HG03460 (cell line): Measurements from ENCODE around the gene MYO1C.
A peak's percentile ranks its signal among the peaks of the same experiment; 100 is the strongest.
"Not testable (repeated sequence)": the region's sequence is repeated elsewhere in the genome, so short reads cannot be mapped to it uniquely, and the experiment has no call there.

Experiments
- ATAC-seq: cut with Tn5 transposase; IDR thresholded peaks from one replicate; pipeline ENCODE4 v1.9.1; 2021; ENCODE audit not compliant: unreplicated experiment

MYO1C gene, protein sequence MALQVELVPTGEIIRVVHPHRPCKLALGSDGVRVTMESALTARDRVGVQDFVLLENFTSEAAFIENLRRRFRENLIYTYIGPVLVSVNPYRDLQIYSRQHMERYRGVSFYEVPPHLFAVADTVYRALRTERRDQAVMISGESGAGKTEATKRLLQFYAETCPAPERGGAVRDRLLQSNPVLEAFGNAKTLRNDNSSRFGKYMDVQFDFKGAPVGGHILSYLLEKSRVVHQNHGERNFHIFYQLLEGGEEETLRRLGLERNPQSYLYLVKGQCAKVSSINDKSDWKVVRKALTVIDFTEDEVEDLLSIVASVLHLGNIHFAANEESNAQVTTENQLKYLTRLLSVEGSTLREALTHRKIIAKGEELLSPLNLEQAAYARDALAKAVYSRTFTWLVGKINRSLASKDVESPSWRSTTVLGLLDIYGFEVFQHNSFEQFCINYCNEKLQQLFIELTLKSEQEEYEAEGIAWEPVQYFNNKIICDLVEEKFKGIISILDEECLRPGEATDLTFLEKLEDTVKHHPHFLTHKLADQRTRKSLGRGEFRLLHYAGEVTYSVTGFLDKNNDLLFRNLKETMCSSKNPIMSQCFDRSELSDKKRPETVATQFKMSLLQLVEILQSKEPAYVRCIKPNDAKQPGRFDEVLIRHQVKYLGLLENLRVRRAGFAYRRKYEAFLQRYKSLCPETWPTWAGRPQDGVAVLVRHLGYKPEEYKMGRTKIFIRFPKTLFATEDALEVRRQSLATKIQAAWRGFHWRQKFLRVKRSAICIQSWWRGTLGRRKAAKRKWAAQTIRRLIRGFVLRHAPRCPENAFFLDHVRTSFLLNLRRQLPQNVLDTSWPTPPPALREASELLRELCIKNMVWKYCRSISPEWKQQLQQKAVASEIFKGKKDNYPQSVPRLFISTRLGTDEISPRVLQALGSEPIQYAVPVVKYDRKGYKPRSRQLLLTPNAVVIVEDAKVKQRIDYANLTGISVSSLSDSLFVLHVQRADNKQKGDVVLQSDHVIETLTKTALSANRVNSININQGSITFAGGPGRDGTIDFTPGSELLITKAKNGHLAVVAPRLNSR

DNA sequence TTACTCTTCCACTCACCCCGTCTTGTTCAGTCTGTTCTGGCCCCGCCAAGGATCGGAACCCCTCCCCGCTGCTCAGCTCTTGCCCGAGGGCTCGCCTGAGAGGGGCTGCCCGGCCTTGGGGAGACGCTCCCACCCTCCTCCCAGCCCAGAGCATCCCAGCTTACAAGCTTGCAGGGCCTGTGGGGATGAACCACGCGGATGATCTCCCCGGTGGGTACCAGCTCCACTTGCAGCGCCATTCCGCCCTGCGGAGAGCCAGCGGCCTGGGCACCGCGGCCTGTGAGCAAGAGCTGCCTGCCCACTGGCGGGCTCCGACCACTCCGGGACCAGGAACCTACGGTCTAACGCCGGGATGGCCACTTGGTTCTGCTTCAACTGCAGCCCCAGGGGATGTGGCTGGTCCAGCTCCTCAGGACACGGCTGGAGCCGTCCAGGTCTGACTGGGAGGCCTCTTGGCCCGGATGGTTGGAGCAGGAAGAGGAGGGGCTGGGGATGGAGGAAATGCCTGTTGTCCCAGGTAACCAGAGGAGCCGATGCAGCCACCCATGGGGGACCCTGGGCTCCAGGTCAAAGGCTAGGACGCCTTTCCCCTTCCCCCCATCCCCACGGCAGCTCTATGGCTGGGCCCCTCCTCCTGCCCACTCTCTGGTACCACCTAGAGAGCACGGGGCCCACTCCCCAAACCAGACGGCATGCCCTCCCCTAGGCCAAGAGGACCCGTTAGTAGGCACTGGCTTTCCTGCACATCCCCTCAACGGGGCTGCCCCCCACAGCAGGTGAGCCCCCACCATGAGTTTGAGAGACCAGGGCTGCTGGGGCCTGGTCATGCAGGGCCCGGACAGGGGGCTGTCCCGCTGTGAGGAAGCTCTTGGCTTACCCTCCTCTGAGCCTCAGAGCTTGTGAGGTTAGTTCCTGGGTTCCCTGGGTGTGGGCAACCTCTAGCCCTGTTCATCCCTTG, at the start of gene MYO1C:
TSS of gene MYO1C (minus strand) at position 438 of the 958 bp plus-strand sequence. CDS start at position 239, 199 bp downstream.
- no peak for ATAC-seq

DNA sequence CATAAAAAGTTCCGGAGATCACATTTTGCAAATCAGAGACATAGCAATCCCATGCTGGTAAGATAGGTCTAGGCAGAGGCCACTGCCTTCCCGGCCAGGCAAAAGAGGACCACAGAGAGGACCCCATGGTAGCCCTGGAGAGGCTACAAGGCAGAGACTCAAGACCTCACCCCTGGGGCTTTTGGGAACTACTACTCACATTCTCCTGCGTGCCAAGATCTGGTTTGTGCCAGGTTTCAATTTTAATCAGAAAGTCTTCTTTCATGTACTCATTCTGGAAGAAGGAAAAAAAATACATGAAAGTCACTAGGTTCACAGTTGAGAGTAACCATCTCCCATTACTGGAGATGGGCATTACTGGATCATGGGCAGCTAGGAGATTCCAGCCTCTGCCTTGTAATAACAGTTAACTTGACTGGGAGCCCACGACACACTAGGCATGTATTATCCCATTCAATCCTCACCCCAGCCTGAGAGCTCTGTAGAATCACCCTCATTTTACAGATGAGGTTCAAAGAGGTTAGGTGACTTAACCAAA, 49.0 kb upstream of the MYO1C start:
- ATAC-seq, result no peak

DNA sequence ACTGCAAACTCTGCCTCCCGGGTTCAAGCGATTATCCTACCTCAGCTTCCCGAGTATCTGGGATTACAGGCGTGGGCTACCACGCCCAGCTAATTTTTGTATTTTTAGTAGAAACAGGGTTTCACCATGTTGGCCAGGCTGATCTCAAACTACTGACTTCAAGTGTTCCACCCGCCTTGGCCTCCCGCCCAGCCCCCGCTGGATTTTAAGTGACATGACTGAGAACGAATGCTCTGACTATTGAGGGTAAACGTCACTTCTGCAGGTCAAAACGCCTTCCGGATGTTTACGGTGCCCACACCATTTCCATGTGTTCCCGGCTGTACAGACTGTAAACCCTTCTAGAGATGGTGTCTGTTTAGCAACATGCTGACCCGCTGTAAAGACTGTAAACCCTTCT, 47.3 kb upstream of the MYO1C start:
- ATAC-seq, result no peak

DNA sequence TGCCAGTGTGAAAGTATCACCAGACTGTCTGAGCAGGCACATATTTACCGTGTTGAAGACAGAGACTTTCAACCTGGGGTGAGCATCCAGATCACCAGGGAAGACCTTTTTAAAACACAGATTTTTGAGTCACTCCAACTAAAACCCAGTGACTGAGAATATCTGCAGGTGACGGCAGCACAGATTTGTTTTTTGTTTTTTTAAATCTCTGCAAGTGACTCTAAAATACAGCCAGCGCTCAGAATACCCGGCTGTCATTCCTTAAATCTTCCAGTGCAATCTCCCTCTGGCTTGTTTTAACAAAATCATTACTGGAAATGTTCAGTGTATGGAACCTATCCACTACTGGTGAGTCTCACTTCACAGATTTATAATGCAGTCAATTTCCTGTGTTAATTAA, 43.3 kb upstream of the MYO1C start:
- ATAC-seq, result no peak

DNA sequence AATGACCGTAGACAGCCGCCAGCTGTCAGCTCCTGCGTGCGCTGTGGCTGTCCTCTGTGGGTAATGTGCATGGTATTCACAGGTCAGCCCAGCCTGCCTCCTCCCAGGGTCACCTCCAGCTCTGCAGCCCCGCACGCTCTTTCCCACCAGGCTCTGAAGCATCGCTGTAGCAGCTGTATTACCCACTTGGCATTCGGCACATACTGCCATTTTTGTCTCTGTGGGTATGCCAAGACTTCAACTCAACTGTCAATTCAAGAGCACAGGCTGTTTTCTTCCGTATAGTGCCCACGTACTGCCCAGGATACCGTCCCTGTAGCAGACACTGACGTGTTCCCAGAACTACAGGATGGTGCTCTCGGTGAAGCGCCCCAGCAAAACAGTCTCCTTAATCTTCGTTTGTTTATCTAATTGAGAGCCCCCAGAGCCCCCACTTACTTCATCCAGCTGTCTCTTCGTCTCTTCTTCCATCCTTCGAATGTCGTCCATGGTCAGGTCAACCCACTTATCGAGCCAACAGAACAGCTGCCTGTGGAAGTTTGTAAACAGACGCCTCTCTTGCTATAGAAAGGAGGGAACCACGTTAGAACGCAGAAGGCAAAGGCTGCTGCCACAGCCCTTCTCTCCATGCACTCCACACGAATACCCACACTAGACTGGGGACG, 41.3 kb upstream of the MYO1C start:
- no peak for ATAC-seq

DNA sequence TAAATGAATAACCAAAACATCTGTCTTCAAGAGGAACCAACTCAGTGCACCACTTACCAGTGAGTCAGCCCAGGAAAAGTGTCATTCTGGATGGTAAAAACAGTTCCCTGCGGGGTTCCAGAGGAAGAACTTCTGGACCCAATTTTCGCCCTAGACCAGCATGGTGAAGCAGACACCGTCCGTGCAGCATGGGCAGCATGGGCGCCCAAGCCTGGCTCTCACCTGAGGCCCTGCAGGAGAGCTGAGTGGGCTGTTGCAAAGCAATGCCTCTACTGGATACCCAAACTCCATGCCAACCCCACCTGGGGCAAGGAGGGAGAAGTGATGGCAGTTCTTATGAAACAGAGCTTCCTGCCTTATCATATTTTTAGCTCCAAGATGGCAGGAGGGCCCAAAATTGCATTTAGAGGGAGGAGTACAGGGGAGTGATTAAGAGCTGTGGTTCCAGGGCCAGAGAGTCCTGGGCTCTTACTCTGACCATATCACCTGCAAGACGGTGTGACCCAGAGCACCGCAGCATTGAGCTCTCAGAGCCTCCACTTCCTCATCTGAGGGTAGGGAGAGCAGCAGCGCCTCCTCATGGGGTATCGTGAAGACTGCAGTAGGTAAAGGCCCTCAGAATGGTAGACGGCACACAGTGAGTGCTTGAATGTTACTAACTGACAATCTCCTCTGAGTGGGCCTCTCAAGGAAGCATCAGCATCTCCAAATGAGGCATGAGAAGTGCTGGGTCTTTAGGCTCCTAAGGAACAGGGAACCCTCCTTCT, 40.5 kb upstream of the MYO1C start:
- ATAC-seq, result no peak

DNA sequence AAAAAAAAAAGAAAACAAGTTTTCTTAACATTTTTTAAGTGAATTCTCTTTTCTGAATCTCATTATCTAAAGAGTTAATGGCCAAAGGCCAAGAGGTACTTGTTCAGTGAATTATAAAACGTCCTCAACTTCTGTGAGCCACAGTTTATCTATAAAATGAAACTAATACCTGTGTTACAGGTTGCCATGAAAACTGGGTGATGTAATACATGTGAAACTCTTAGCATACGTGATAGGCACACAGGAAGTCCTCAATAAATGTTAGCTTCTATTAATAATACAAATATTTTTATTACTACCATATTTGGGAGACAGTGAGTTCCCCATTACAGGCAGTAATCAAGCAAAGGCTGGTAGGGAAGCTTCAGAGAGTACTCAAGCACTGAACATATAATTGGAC, 37.4 kb upstream of the MYO1C start:
- no peak for ATAC-seq

DNA sequence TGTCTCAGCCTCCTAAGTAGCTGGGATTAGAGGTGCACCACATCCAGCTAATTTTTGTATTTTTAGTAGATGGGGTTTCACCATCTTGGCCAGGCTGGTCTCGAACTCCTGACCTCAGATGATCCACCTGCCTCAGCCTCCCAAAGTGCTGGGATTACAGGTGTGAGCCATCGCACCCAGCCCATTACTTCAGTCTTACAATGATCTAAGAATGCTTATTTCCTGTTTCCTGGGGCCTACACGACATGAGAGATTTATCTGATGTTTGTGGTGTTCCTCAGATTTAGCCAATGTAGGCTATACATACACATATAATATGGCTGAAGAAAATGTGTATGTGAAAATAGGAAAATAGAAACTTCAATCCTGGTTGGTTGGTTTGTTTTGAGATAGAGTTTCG, 34.4 kb upstream of the MYO1C start:
- ATAC-seq, result not testable (repeated sequence)

DNA sequence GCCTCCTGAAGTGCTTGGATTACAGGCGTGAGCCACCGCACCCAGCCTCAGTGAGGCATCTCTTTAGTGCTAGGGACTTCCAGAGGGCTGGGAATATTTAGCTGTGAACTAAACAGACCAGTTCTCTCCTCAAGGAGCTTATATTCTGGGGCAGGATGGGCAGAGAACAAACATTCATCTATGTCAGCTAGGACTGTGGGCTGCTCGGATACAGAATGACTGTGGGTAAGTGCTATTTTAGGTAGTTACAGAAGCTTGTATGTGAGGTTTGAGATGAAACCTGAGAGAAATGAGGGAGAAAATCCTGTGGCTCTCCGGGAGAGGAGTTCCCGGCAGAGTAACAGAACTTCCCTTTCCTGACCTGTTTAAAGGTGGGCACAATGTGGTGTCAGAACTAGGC, 30.1 kb upstream of the MYO1C start:
- ATAC-seq, result no peak

DNA sequence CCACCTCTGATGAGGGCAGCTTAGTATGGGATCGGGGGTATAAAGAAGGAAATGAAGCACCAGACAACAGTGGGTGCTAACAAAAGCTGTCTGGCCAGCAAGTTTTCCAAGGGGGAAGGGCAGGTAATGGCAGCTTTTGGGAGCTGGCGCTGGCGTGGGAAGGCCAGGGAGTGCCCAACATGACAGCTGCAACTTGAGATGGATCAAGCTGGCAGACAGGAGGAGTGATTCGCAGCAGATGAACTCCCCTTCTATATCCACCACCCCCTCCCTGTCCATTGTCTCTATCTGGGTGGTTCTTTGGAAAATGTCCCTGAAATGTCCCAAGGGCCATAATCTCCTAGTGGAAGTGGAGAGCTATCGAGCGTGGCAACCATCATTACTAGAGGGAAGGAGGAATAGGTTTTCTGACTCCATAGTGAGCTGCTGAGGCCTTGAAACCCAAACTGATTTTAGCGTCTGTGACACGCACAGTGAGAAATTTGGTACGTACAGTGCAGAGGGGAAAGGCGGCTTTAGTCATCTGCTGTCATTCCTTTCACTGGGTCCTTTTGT, 28.7 kb upstream of the MYO1C start:
- ATAC-seq, result no peak

DNA sequence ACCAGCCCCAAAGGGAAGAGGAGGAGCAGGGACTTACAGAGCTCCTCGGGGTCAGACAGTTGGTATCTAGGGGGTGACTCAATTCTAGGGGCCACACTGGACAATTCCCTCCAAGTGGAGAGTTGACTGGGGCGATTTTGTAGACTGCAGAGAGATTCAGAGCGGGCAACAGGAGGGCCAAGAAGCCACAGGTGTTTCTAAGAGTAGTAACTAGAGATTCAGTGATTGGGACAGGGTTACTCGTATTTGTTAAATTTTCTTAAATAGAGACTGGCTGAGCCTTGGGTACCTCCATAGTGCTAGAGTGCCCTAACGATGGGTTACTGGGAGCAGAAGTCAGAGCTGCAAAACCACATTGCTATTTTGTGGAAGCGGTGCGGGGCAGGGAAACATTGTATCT, 27.2 kb upstream of the MYO1C start:
- no peak for ATAC-seq

DNA sequence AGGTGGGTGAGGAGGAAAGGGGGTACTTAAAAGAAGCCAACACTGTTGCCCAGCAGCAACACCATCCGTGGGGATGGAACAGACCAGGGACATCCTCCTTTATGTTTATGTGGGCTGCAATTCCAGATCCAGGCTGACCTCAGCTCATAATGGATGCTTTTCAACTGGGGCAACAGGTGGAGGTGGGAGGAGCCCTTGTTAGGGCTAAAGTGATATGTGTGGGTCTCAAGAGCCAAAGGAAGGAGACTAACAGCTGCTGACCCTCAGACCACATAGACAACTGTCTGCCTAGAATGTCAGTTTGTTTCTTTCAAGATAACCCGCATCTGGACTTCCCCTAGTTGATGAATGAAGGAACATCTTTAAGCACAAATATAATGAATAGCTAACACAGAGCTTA, 25.9 kb upstream of the MYO1C start:
- ATAC-seq, result no peak

DNA sequence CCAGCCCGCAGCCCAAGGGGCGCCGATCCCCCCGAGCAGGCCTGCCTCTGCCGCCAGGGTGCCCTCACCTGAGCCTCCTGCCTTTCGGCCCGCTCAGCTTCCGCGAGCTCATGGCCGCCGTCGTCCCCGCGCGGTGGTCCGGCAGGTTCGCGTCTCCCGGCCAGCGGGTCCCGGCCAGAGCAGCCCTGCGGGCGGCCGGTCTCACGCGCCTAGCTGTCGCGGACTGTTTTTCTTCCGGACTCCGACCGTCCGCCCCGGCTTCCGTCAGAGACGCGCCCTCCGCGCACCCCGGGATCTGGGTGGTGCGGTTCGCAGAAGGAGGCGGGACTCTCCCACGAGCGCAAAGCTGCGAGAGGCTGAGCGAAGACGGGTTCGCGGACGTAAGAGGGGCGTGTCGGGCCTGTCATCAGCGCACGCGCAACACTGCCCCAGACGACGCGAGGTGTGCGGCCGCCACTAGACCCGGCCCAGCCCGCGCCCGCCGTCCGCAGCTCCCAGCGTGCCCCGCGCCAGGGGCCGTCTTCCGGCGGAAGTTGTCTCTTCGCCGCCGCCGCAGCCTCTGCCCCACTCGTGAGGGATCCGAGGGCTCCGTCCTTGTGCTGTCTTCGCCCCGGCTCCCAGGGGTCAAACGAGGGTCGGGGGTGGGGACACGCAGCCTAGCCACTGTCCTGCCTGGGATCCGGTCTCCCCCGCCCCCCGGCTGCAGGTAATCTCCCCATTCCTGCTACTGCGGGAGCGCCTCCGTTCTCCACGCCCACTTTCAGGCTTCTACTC, 24.1 kb upstream of the MYO1C start, which contains the start of gene INPP5K:
TSS of gene INPP5K (minus strand) at position 225 of the 774 bp plus-strand sequence. CDS start at position 112, 113 bp downstream.
- peak; percentile 84 for ATAC-seq

DNA sequence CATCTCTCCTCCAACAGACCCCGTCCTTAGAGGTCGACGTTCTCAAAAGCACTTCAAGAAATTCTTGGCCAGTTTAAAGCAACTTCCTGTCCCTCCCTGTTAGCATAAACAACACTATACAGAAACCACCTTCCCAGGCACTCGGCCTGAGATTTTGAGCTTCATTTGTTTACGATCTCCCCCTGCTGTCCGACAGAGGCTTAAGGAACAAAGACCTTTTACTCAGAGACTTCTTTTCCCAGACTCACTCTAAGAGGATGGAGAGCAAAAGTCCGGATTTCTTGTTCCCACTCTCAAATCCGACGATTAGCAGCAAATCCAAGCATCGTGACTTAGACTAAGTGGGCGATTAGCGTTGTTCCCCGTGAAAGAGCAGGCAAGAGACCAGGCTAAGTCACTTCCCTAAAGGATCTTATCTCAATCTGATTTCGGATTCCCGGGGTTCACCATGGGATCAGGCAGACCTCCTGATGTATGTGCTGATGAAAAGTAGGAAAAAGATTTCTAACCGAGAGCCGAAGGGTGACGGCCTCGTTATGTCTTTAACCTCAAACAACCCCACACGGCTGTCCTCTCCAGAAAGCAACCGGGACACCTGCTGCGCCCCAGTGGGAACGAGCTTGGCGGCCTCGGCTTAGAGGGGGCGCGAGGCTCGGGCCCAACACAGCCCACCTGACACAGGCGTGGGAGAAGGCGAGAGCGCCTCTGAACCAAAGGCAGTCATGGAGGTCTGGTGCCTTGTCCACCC, 23.3 kb upstream of the MYO1C start:
- peak; percentile 13 for ATAC-seq

DNA sequence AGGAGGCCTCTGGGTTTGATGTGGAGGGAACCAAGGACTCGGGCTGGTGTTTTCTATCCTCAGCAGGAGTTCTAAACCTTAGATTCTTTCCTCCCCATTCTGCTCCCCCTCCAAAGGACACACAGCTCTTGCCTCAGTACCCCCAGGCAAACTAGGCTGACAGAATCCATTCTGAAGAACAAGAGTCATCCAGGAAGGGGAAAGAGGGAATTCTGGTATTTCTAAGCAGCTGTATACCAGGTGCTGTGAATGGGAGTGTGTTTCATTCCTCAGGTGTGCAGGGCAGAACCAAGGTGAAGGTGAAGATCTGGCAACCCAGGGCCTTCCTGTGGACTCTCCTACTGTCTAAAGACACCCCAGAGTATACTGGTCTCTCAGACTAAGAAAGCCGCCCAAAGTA, 19.9 kb upstream of the MYO1C start:
- ATAC-seq, result no peak

DNA sequence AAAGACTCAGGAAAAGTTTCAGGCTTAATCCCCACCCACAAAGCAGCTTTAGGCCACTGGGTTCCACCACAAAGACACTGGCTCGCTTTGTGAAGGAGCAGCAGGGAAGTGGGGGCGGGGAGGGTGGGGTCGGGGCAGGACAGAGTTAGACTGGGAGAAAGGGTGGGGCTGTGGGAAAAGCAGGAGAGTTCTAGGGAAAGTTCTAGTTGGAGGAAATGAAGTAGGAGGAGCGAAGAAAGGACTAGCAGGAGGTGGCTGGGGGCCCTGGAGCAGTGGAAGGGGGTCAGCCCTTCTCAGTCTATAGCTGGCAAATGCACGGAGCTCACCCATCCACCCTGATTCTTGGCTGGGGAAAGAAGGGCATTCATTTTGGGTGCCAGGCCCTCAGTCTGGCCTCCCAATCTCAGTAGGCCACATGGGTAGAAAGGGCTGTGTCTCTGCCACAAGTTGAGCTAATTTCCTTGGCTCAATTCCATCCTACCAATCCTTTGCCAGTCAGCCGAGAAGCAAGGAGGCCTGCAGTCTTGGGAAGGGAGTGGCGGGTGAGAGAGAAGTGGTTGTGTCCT, 19.4 kb upstream of the MYO1C start:
- no peak for ATAC-seq

DNA sequence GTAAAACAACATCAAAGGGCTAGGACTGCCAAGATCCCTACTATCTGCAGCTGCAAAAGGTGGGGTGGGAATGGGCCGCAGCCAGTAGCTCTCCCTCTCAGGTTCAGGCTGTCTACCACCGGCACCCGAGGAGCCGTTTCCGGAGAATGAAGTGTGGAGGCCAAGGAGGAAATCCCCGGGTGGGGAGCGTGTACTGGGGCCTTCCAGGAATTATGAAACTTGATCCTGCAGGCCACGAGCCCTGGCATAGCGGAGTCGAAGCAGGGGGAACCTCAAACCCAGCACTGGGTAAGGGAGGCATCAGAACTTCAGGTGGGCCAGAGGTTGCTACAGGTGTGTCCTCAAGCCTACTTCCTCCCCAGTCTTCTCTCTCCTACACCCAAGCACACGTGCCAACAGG, 18.8 kb upstream of the MYO1C start:
- no peak for ATAC-seq
